CD4-positive, CD25-positive, alpha-beta regulatory T cell (primary cell): ENCODE measurements around the gene FOXQ1. TPM values are rescaled to one million over a fixed set of nuclear protein-coding genes. Genes with fewer than 3 reads are reported as not detected.
"Not testable (repeated sequence)": the region's sequence is repeated elsewhere in the genome, so short reads cannot be mapped to it uniquely, and the experiment has no call there.

Experiments
- ATAC-seq, 2 donors: fragments of 150-1000 bp; cut with Tn5 transposase; one replicate each; pipeline ENCODE4 v1.10.0; 2021; ENCODE audit warnings: low read depth in 2 of 2, moderate number of reproducible peaks in 2 of 2, moderate library complexity in 1 of 2
- DNase-seq, 3 donors: peaks; one replicate each; pipeline versions ENCODE4 v3.0.0 to v3.0.0-alpha.2; 2012 to 2022; ENCODE audit warnings: mixed read lengths in 1 of 3
- H3K27ac ChIP-seq: one replicate; pipeline ENCODE4 v1.7.0; 2013; ENCODE audit warnings: mild to moderate bottlenecking, low read length; ENCODE audit not compliant: insufficient read depth, poor library complexity, severe bottlenecking
- H3K27me3 ChIP-seq: one replicate; pipeline ENCODE4 v1.7.0; 2013; ENCODE audit warnings: low read length; ENCODE audit not compliant: control insufficient read depth, insufficient read depth
- H3K36me3 ChIP-seq: one replicate; pipeline ENCODE4 v1.7.0; 2013; ENCODE audit warnings: mild to moderate bottlenecking, low read length, moderate library complexity; ENCODE audit not compliant: control insufficient read depth, insufficient read depth
- H3K4me1 ChIP-seq: 2 replicates; pipeline ENCODE4 v1.7.0; 2013; ENCODE audit warnings: mild to moderate bottlenecking, low read length; ENCODE audit not compliant: insufficient read depth, control insufficient read depth, poor library complexity, severe bottlenecking
- H3K4me3 ChIP-seq: one replicate; pipeline ENCODE4 v1.7.0; 2013; ENCODE audit warnings: low read depth, mild to moderate bottlenecking, low read length, moderate library complexity
- H3K9me3 ChIP-seq, 2 experiments: 1 replicate in 1 of 2; 2 replicates in 1 of 2; pipeline ENCODE4 v1.7.0; 2013; ENCODE audit warnings: low read length in 2 of 2, mild to moderate bottlenecking in 1 of 2, moderate library complexity in 1 of 2; ENCODE audit not compliant: control insufficient read depth in 2 of 2
- H3K27ac Mint-ChIP-seq, 3 donors: one replicate each; pipeline ENCODE4 v1.8.0; 2020 to 2022; ENCODE audit warnings: mild to moderate bottlenecking in 3 of 3, mixed read lengths in 3 of 3, moderate library complexity in 2 of 3
- H3K27me3 Mint-ChIP-seq: one replicate; pipeline ENCODE4 v1.8.0; 2022; ENCODE audit warnings: mild to moderate bottlenecking, mixed read lengths
- H3K36me3 Mint-ChIP-seq: one replicate; pipeline ENCODE4 v1.8.0; 2020; ENCODE audit warnings: mixed read lengths
- H3K4me1 Mint-ChIP-seq, 4 donors: one replicate each; pipeline ENCODE4 v1.8.0; 2020 to 2022; ENCODE audit warnings: mixed read lengths in 4 of 4, mild to moderate bottlenecking in 1 of 4
- H3K4me3 Mint-ChIP-seq, 4 donors: one replicate each; pipeline ENCODE4 v1.8.0; 2020 to 2022; ENCODE audit warnings: mild to moderate bottlenecking in 4 of 4, mixed read lengths in 4 of 4, moderate library complexity in 3 of 4
- H3K9me3 Mint-ChIP-seq, 7 donors: one replicate each; pipeline ENCODE4 v1.8.0; 2020 to 2022; ENCODE audit warnings: mixed read lengths in 7 of 7, mild to moderate bottlenecking in 3 of 7, moderate library complexity in 2 of 7
- polyA plus RNA-seq, 4 donors: library from polyadenylated mRNA; unstranded; fragments of 300-500 nt; fragmentation: Illumina TruSeq; gene quantifications; one replicate each; pipeline ENCODE4 v1.2.3, GENCODE V29; 2021
- total RNA-seq: library from RNA; stranded (reverse); gene quantifications from one replicate; pipeline ENCODE4 v1.2.3, GENCODE V29; 2022

Gene FOXQ1
- total and polyA plus RNA-seq, 5 donors from 2014 or later: not detected

GRCh38 chr6:1317302-1317815, 5.5 kb downstream of the FOXQ1 start:
- H3K27ac ChIP-seq: no peak overlapping the region
- DNase-seq (no peak), ATAC-seq (no peak)
- H3K27ac Mint-ChIP-seq: no peak overlapping the region
- no peak overlapping the region for H3K4me3 Mint-ChIP-seq
- H3K36me3 ChIP-seq: no peaks in the 10 kb centered on the region
- peaks cover 15% of the 10 kb centered on the region for H3K27me3 ChIP-seq
- peaks cover 4 to 21% (median 15%) of the 10 kb centered on the region in 4 donors for H3K4me1 Mint-ChIP-seq
- H3K36me3 Mint-ChIP-seq: no peaks in the 10 kb centered on the region
- H3K9me3 ChIP-seq: no peaks in the 10 kb centered on the region
- H3K4me1 ChIP-seq: peaks cover 9% of the 10 kb centered on the region
- H3K27me3 Mint-ChIP-seq: peaks cover 47% of the 10 kb centered on the region
- peaks cover 0 to 9% (median 0%) of the 10 kb centered on the region in 7 donors for H3K9me3 Mint-ChIP-seq
- H3K4me3 ChIP-seq: no peak overlapping the region

- H3K27ac Mint-ChIP-seq: no peak overlapping the region
- peak overlapping the region in 3 of 4 donors; percentile 52 to 71 (median 57) for H3K4me3 Mint-ChIP-seq
- DNase-seq (no peak), ATAC-seq (no peak)
- Histone ChIP-seq H3K4me1 (peaks cover 6% of the 10 kb centered on the region), H3K9me3 (no peaks in the 10 kb centered on the region), H3K36me3 (no peaks in the 10 kb centered on the region), H3K4me3 (no peak overlapping the region), H3K27me3 (peaks cover 15% of the 10 kb centered on the region), H3K27ac (no peak overlapping the region)
- no peaks in the 10 kb centered on the region for H3K36me3 Mint-ChIP-seq
- H3K27me3 Mint-ChIP-seq: peaks cover 47% of the 10 kb centered on the region
- H3K9me3 Mint-ChIP-seq: peaks cover 0 to 9% (median 0%) of the 10 kb centered on the region in 7 donors
- peaks cover 4 to 20% (median 15%) of the 10 kb centered on the region in 4 donors for H3K4me1 Mint-ChIP-seq
Observed at GRCh38 chr6:1318036-1318435, 6.1 kb downstream of the FOXQ1 start.

- not testable (repeated sequence) for H3K9me3 Mint-ChIP-seq, H3K9me3 ChIP-seq, H3K36me3 ChIP-seq, H3K4me1 ChIP-seq, H3K36me3 Mint-ChIP-seq, H3K27ac Mint-ChIP-seq, H3K27ac ChIP-seq, ATAC-seq, DNase-seq, H3K4me3 ChIP-seq
- peaks cover 15% of the 10 kb centered on the region for H3K27me3 ChIP-seq
- H3K4me3 Mint-ChIP-seq: peak overlapping the region in 1 of 4 donors; percentile 52
- H3K27me3 Mint-ChIP-seq: peaks cover 47% of the 10 kb centered on the region
- H3K4me1 Mint-ChIP-seq: peaks cover 4 to 20% (median 15%) of the 10 kb centered on the region in 4 donors
Observed at GRCh38 chr6:1318584-1318983, 6.7 kb downstream of the FOXQ1 start.

DNA sequence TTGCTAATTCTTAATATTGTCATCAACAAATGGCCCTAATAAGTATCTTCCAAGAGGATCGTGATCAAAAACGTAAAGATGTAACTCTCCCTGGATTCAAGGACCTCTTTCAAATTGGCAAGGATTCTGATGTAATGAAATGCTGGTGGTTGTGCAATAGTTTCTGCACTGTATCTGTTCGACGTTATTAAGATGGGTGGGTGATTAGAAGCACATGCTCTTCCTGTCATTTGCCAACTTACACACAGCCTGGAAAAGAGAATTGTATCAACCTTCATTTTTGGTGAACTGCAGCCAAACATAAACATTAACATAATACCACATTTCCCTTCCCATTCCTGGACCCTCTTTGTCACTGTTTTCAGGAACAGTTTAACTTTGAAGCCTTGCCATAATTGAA, 9.8 kb downstream of the FOXQ1 start:
- Histone ChIP-seq H3K4me3 (no peak overlapping the region), H3K4me1 (no peaks in the 10 kb centered on the region), H3K27ac (no peak overlapping the region), H3K9me3 (no peaks in the 10 kb centered on the region), H3K36me3 (no peaks in the 10 kb centered on the region), H3K27me3 (no peaks in the 10 kb centered on the region)
- Mint-ChIP-seq H3K4me1 (peaks cover 0 to 4% (median 0%) of the 10 kb centered on the region in 4 donors), H3K9me3 (peaks cover 0 to 3% (median 0%) of the 10 kb centered on the region in 7 donors), H3K4me3 (no peak overlapping the region), H3K36me3 (no peaks in the 10 kb centered on the region), H3K27ac (no peak overlapping the region), H3K27me3 (peaks cover 23% of the 10 kb centered on the region)
- DNase-seq (no peak), ATAC-seq (no peak)

DNA sequence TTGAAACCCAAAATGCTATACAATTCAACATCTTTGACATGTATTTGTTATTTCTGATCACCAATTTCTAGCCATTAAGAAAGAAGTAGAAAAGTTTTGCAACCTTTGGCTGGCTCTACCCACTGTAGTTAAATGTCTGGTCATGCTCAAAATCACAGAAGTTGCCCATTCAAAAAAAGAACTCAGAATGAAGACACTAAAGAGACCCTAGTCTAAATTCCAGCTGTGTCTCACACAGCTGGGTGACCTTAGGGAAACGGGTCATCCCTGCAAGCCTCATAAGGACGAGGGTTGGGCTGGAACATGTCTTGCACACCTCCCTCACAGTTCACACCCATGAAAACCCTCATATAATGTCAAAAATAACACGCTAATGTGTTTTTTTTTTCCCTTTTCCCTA, 10.3 kb downstream of the FOXQ1 start:
- H3K27ac ChIP-seq: no peak overlapping the region
- H3K36me3 ChIP-seq: no peaks in the 10 kb centered on the region
- no peaks in the 10 kb centered on the region for H3K36me3 Mint-ChIP-seq
- H3K4me3 ChIP-seq: no peak overlapping the region
- no peak overlapping the region for H3K27ac Mint-ChIP-seq
- H3K4me1 ChIP-seq: no peaks in the 10 kb centered on the region
- H3K27me3 ChIP-seq: no peaks in the 10 kb centered on the region
- ATAC-seq: no peak
- H3K27me3 Mint-ChIP-seq: peaks cover 23% of the 10 kb centered on the region
- peaks cover 0 to 4% (median 0%) of the 10 kb centered on the region in 4 donors for H3K4me1 Mint-ChIP-seq
- H3K9me3 ChIP-seq: no peaks in the 10 kb centered on the region
- H3K9me3 Mint-ChIP-seq: peaks cover 0 to 3% (median 0%) of the 10 kb centered on the region in 7 donors
- DNase-seq: no peak
- H3K4me3 Mint-ChIP-seq: no peak overlapping the region

DNA sequence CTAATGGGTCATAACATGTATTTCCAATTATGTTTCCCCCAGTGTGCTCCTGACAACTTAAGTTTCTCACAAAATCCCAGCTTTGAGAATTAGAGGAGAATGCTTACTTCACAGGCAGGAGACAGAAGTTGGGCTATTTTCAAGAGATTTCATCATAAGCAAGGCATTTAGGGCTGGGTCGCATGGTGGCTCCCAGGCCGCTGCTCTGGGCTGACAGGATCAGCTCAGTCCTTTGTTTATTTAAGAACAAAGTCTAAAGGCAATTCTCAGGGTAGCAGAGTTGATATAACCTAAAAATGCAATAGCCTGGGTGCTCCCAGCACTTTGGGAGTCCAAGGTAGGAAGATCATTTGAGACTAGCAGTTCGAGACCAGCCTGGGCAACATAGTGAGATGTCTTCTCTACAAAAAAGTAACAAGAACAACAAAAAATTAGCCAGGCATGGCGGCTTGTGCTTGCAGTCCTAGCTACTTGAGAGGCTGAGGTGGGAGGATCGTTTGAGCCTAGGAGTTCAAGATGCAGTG, 10.9 kb downstream of the FOXQ1 start:
- H3K36me3 Mint-ChIP-seq: no peaks in the 10 kb centered on the region
- no peak overlapping the region for H3K4me3 ChIP-seq
- H3K27me3 ChIP-seq: no peaks in the 10 kb centered on the region
- no peak overlapping the region for H3K27ac Mint-ChIP-seq
- no peaks in the 10 kb centered on the region for H3K36me3 ChIP-seq
- peaks cover 22% of the 10 kb centered on the region for H3K27me3 Mint-ChIP-seq
- no peak overlapping the region for H3K4me3 Mint-ChIP-seq
- H3K9me3 ChIP-seq: no peaks in the 10 kb centered on the region
- ATAC-seq (no peak), DNase-seq (no peak)
- H3K4me1 Mint-ChIP-seq: peaks cover 0 to 4% (median 0%) of the 10 kb centered on the region in 4 donors
- H3K27ac ChIP-seq: no peak overlapping the region
- peaks cover 0 to 3% (median 0%) of the 10 kb centered on the region in 7 donors for H3K9me3 Mint-ChIP-seq
- no peaks in the 10 kb centered on the region for H3K4me1 ChIP-seq

GRCh38 chr6:1324936-1325335, 13.0 kb downstream of the FOXQ1 start:
- DNase-seq: no peak
- Mint-ChIP-seq H3K27ac (no peak overlapping the region), H3K27me3 (peaks cover 22% of the 10 kb centered on the region), H3K9me3 (peaks cover 0 to 7% (median 0%) of the 10 kb centered on the region in 7 donors), H3K4me1 (no peaks in the 10 kb centered on the region), H3K4me3 (no peak overlapping the region), H3K36me3 (no peaks in the 10 kb centered on the region)
- H3K27ac ChIP-seq: no peak overlapping the region
- H3K27me3 ChIP-seq: peaks cover 3% of the 10 kb centered on the region
- H3K9me3 ChIP-seq: peaks cover 0 to 4% of the 10 kb centered on the region in 2 experiments
- no peaks in the 10 kb centered on the region for H3K36me3 ChIP-seq
- no peak overlapping the region for H3K4me3 ChIP-seq
- ATAC-seq: no peak
- H3K4me1 ChIP-seq: no peaks in the 10 kb centered on the region
